Choroid plexus epithelial cell (primary cell): ENCODE results near the gene SPAAR.

Experiments used
- DNase-seq: peaks from one replicate; pipeline ENCODE4 v3.0.0-alpha.2; 2010; ENCODE audit warnings: low read depth
- H3K4me3 ChIP-seq: 2 replicates; pipeline ENCODE4 v1.5.1; 2011; ENCODE audit warnings: low read depth, mild to moderate bottlenecking, control low read depth, low read length, moderate library complexity
- TF ChIP-seq, protein P1 (sequence below): conservative IDR thresholded peaks from 2 replicates; pipeline ENCODE4 v1.5.1; 2011; ENCODE audit warnings: low read depth, mild to moderate bottlenecking, control low read depth, inconsistent platforms, low read length, moderate library complexity

Gene SPAAR

DNA sequence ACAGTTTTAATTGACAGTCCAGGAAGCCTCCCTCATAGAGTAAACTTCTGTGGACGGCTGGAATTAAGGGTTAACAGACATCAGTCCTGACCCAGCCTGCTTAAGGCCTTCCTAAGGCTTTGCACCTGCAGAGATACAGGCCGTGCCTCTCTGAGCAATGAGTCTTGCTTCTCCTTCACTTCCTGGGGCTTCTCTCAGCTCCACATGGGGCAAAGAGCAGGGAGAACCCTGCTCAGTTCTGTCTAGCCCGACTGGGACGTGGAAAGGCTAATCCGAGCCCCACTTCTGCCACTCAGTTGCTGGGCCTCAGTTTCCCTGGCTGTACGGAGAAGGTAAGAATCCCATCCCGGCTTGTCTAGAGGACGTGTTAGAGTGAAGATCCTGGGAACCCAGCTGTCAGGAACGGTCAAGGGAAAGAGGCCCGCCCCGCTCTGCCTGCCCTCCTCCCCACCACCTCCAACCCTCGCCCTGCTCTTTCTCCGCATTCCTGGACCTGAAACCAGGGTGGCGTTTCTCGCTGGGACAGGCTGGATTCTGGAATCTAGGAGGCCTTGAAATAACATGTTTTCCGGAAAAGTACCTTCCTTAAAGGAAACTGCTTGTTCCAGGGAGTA is 6.5 kb downstream of the SPAAR start:
- TF ChIP-seq, protein P1, sequence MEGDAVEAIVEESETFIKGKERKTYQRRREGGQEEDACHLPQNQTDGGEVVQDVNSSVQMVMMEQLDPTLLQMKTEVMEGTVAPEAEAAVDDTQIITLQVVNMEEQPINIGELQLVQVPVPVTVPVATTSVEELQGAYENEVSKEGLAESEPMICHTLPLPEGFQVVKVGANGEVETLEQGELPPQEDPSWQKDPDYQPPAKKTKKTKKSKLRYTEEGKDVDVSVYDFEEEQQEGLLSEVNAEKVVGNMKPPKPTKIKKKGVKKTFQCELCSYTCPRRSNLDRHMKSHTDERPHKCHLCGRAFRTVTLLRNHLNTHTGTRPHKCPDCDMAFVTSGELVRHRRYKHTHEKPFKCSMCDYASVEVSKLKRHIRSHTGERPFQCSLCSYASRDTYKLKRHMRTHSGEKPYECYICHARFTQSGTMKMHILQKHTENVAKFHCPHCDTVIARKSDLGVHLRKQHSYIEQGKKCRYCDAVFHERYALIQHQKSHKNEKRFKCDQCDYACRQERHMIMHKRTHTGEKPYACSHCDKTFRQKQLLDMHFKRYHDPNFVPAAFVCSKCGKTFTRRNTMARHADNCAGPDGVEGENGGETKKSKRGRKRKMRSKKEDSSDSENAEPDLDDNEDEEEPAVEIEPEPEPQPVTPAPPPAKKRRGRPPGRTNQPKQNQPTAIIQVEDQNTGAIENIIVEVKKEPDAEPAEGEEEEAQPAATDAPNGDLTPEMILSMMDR, result no peak
- no peak for DNase-seq
- H3K4me3 ChIP-seq, result no peak overlapping the region

DNA sequence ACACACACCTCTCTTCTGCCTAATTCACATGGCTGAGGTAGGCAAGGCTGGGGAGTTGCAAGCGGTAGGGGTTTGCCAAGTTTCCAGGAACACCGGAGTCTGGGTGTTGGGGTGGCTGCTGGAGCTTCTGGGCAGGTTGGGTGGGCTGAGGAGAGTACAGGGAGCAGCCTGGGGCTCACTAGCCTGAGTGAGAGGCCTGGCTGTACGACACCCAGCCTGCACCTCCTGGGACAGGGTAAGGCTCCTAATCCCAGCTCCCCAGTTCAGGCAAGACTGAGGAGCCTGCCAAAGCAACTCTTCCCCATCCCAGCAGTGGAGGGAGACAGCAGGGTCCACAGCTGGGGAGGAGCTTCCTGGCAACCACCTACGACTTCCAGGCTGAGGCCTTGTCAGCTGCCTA is 8.0 kb downstream of the SPAAR start:
- TF ChIP-seq, protein P1, result no peak
- no peak overlapping the region for H3K4me3 ChIP-seq
- DNase-seq, result no peak

DNA sequence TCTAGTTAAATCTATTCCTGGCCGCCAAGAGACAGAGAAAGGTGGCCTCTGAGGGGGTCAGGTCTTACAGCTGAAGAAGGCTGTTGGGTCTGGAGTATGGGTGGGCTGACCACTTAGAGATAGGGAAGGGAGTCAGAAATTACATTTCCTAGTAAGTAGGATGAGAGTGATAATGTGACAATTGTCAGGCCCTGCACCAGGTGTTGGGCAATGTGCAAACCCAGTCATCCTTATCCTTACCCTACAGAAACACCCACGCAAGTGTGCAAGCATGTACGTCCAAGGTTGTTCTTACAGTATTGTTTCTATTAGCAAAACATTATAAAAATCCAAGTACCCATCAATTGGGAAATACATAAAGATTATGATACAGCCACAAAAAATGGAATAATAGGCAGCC is 9.5 kb downstream of the SPAAR start:
- DNase-seq, result no peak
- H3K4me3 ChIP-seq, result no peak overlapping the region
- TF ChIP-seq, protein P1, result no peak

DNA sequence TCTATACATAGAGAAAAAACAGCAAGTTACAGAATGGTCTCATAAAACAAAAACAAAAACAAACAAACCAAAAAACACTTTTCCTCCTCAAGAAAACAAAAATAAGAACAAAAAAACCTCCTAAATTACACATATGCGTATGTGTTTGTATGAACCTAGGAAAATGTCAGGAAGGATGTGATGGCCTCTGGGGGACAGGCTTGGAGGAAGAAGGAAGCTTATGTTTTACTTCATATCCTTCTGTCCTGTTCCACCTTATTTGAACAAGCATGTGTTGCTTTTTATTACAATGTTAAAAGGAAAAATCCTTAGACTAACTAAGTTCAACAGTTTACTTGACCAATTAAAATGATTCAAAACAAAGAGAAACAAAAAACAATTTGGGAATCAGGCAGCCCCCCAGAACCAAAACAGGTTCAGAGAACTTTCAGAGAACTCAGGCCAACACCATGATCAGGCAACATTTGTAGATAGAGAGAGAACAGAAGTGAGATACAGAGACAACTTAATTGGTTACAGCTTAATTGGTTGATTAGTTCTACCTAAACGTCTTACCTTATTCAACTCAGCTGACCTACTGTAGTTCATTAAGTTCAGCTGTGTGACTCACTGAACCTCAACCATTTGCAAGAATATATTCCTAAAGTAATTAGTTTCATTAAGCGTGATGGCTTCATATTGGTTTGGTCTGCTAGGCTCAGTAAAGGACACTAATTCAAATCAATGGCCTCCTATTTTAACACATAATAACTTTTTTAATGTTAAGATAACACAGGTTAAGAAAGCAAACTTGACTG is 10.1 kb downstream of the SPAAR start:
- TF ChIP-seq, protein P1, result no peak
- no peak for DNase-seq
- H3K4me3 ChIP-seq, result no peak overlapping the region

DNA sequence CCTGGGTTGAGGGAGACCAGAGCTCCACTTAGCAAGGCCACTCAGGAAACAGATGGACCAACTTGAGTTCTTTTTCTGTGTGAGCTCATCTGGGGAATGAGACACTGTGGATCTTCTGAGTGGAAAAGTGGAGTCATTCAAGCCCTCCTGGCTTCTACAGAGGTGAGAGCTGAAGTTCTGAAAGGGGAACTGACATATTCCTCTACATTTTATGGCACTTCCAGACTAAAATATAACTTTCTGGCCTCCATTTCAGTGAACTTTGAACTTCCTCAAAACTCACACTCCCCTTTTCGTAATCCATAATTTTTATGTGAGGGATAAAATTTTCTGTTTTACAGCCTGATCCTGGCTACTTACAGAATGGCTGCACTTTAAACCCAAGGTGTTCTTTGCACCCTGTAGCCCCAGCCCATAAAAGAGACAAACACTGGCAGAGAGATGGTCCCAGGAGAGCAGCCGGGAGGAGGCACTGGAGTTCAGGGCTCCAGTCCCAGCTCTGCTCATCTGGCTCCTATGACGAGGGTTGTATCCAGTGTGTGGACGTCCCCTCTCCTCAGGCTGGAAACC is 10.8 kb downstream of the SPAAR start:
- TF ChIP-seq, protein P1, result no peak
- no peak overlapping the region for H3K4me3 ChIP-seq
- DNase-seq, result peak; percentile 14

DNA sequence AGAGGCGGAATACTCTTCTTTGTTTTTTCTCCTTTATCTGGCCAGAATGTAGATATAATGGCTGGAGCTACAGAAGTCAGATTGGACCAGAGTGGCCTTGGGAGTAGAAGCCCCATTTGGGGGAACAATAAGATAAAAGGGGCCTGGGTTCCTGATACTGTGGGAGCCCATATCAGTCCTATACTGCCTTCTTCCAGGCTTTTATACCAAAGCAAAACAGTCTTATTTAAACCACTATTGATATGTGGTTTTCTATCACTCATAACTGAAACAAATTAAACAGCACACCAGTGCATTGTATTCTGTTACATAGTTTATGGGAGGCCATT is 14.3 kb downstream of the SPAAR start:
- TF ChIP-seq, protein P1, result no peak
- no peak for DNase-seq
- H3K4me3 ChIP-seq, result no peak overlapping the region
